Esophagus muscularis mucosa (tissue), 3 donors: ENCODE data around the gene STRBP.

Experiments used
- CTCF ChIP-seq, 3 experiments: fragments of 200-600 bp in 2 of 3; fragments of 450-650 bp in 1 of 3; sonication (generic) in 2 of 3; IDR thresholded peaks; one replicate each; pipeline ENCODE4 v1.5.1; 2017 to 2019; ENCODE audit warnings: antibody characterized with exemption in 3 of 3, mild to moderate bottlenecking in 2 of 3, moderate library complexity in 1 of 3
- POLR2A ChIP-seq: fragments of 450-650 bp; IDR thresholded peaks from one replicate; pipeline ENCODE4 v1.6.1; 2017; ENCODE audit warnings: antibody characterized with exemption, moderate library complexity, mild to moderate bottlenecking, low read depth

GRCh38 chr9:123309611-123310010, 41.2 kb upstream of the STRBP start:
- TF ChIP-seq CTCF (IDR thresholded peaks at IDR 0.05) (no peak), POLR2A (no peak)
